Breast epithelium (tissue), 4 donors: ENCODE data around the gene CCSER1. TPM values are rescaled to one million over a fixed set of nuclear protein-coding genes. Genes with fewer than 3 reads are reported as not detected.

ENCODE experiments used
- DNase-seq, 2 donors: peaks; one replicate each; pipeline ENCODE4 v3.0.0-alpha.2; 2019; ENCODE audit warnings: low spot score in 2 of 2
- H3K27ac ChIP-seq, 2 donors: fragments of 200-600 bp; sonication (generic) in 1 of 2; one replicate each; pipeline ENCODE4 v1.5.1; 2016 to 2019; ENCODE audit warnings: mild to moderate bottlenecking in 1 of 2
- H3K27me3 ChIP-seq, 2 donors: fragments of 200-600 bp; sonication (generic) in 1 of 2; one replicate each; pipeline versions ENCODE4 v1.5.1 to v1.6.0; 2017 to 2019; ENCODE audit warnings: control low read depth in 1 of 2, mild to moderate bottlenecking in 1 of 2
- H3K36me3 ChIP-seq: fragments of 200-600 bp; one replicate; pipeline ENCODE4 v1.5.1; 2019
- H3K4me1 ChIP-seq, 2 donors: fragments of 200-600 bp; sonication (generic); one replicate each; pipeline ENCODE4 v1.5.1; 2016 to 2019; ENCODE audit warnings: control low read depth in 1 of 2
- H3K4me3 ChIP-seq, 3 donors: fragments of 200-600 bp; sonication (generic); 1 replicate in 2 of 3; 2 replicates in 1 of 3; pipeline ENCODE4 v1.5.1; 2016 to 2019; ENCODE audit warnings: mild to moderate bottlenecking in 3 of 3, moderate library complexity in 2 of 3
- H3K9me3 ChIP-seq, 2 donors: fragments of 200-600 bp; sonication (generic) in 1 of 2; one replicate each; pipeline ENCODE4 v1.5.1; 2016 to 2019; ENCODE audit warnings: control low read depth in 1 of 2
- CTCF ChIP-seq, 3 donors: fragments of 450-650 bp; IDR thresholded peaks; one replicate each; pipeline ENCODE4 v1.5.1; 2016 to 2017; ENCODE audit warnings: antibody characterized with exemption in 3 of 3, mild to moderate bottlenecking in 3 of 3, moderate library complexity in 3 of 3
- POLR2A ChIP-seq: fragments of 450-650 bp; IDR thresholded peaks from one replicate; pipeline ENCODE4 v1.6.1; 2016; ENCODE audit warnings: antibody characterized with exemption, mild to moderate bottlenecking, moderate library complexity
- POLR2AphosphoS5 ChIP-seq, 3 donors: sonication (generic); formaldehyde crosslinking; IDR thresholded peaks; one replicate each; pipeline ENCODE4 v1.6.1; 2017; ENCODE audit warnings: antibody characterized with exemption in 3 of 3
- intact Hi-C: fragments of 100-400 bp; cut with DNase I; formaldehyde crosslinking; loops from one replicate; pipeline ENCODE4 v1.15.1; 2023; ENCODE audit warnings: low total_unique reads
- total RNA-seq, 3 donors: library from RNA; depleted of rRNA; stranded (reverse); fragments of >200 nt; gene quantifications; one replicate each; pipeline ENCODE4 v1.1.0, GENCODE V29; 2016

CCSER1 gene
- total RNA-seq, 3 donors from 2014 or later, result 6.4 to 73.3 (median 55.7) TPM

- H3K27me3 ChIP-seq, result no peaks in the 10 kb centered on the region
- intact Hi-C loops, result no loop called here
- H3K9me3 ChIP-seq, result no peaks in the 10 kb centered on the region
- DNase-seq, result no peak
- H3K4me3 ChIP-seq, result no peak overlapping the region
- TF ChIP-seq POLR2AphosphoS5 (IDR thresholded peaks at IDR 0.05) (no peak), CTCF (IDR thresholded peaks at IDR 0.05) (no peak), POLR2A (no peak)
- no peaks in the 10 kb centered on the region for H3K4me1 ChIP-seq
- no peaks in the 10 kb centered on the region for H3K36me3 ChIP-seq
- H3K27ac ChIP-seq, result no peak overlapping the region
Observed at GRCh38 chr4:90145319-90145718, 18.1 kb downstream of the CCSER1 start.

- intact Hi-C loops, result no loop called here
- Histone ChIP-seq H3K4me3 (no peak overlapping the region), H3K27me3 (no peaks in the 10 kb centered on the region), H3K4me1 (no peaks in the 10 kb centered on the region), H3K9me3 (no peaks in the 10 kb centered on the region), H3K36me3 (no peaks in the 10 kb centered on the region), H3K27ac (no peak overlapping the region)
- no peak for TF ChIP-seq CTCF (IDR thresholded peaks at IDR 0.05)
- no peak for TF ChIP-seq POLR2AphosphoS5 (IDR thresholded peaks at IDR 0.05)
- TF ChIP-seq POLR2A, result no peak
- DNase-seq, result no peak
Observed at GRCh38 chr4:90146306-90146705, 19.1 kb downstream of the CCSER1 start.

GRCh38 chr4:90148574-90149148, 21.5 kb downstream of the CCSER1 start:
- Histone ChIP-seq H3K36me3 (no peaks in the 10 kb centered on the region), H3K9me3 (no peaks in the 10 kb centered on the region), H3K27ac (no peak overlapping the region), H3K27me3 (no peaks in the 10 kb centered on the region), H3K4me3 (no peak overlapping the region), H3K4me1 (no peaks in the 10 kb centered on the region)
- intact Hi-C loops, result no loop called here
- DNase-seq, result no peak
- no peak for TF ChIP-seq POLR2A
- TF ChIP-seq CTCF (IDR thresholded peaks at IDR 0.05), result no peak

GRCh38 chr4:90152024-90152423, 24.8 kb downstream of the CCSER1 start:
- H3K4me3 ChIP-seq, result no peak overlapping the region
- no peak for DNase-seq
- no peaks in the 10 kb centered on the region for H3K9me3 ChIP-seq
- H3K4me1 ChIP-seq, result no peaks in the 10 kb centered on the region
- no peaks in the 10 kb centered on the region for H3K36me3 ChIP-seq
- intact Hi-C loops, result no loop called here
- H3K27ac ChIP-seq, result no peak overlapping the region
- H3K27me3 ChIP-seq, result no peaks in the 10 kb centered on the region
- TF ChIP-seq CTCF (IDR thresholded peaks at IDR 0.05) (no peak), POLR2A (no peak), POLR2AphosphoS5 (IDR thresholded peaks at IDR 0.05) (no peak)

GRCh38 chr4:90159193-90159592, 32.0 kb downstream of the CCSER1 start:
- intact Hi-C loops, result no loop called here
- Histone ChIP-seq H3K4me3 (no peak overlapping the region), H3K9me3 (no peaks in the 10 kb centered on the region), H3K27ac (no peak overlapping the region), H3K36me3 (no peaks in the 10 kb centered on the region), H3K4me1 (no peaks in the 10 kb centered on the region), H3K27me3 (no peaks in the 10 kb centered on the region)
- TF ChIP-seq POLR2AphosphoS5 (IDR thresholded peaks at IDR 0.05) (no peak), POLR2A (no peak), CTCF (IDR thresholded peaks at IDR 0.05) (no peak)
- DNase-seq, result no peak
